Measurements from ENCODE around the gene SUPT3H. TPM values are rescaled to one million over a fixed set of nuclear protein-coding genes. Genes with fewer than 3 reads are reported as not detected.

Gene SUPT3H
- total and polyA plus RNA-seq, 5 donors: 3.1 to 4.5 (median 4.1) TPM

- DNase-seq (no peak), ATAC-seq (no peak)
- no peaks in the 10 kb centered on the region for H3K4me1 ChIP-seq (ENCODE audit: control insufficient read depth, insufficient read depth, low read length)
- H3K27ac ChIP-seq (ENCODE audit: low read length): no peak overlapping the region
- no peaks in the 10 kb centered on the region for H3K27me3 ChIP-seq (ENCODE audit: control insufficient read depth, insufficient read depth)
- no peaks in the 10 kb centered on the region for H3K9me3 ChIP-seq (ENCODE audit: control insufficient read depth, low read length)
- 81% methylated on average over 1 of the region's 1 CpG for WGBS
- no peak overlapping the region for H3K4me3 ChIP-seq (ENCODE audit: low read length)
- intact Hi-C loops (cut with DNase I): no loop called here
These were observed 123.5 kb downstream of the SUPT3H start for GRCh38 chr6:45254253-45254652.

- no peaks in the 10 kb centered on the region for H3K27me3 ChIP-seq (ENCODE audit: control insufficient read depth, insufficient read depth)
- H3K4me1 ChIP-seq (ENCODE audit: control insufficient read depth, insufficient read depth, low read length): no peaks in the 10 kb centered on the region
- ATAC-seq (no peak), DNase-seq (no peak)
- intact Hi-C loops (cut with DNase I): no loop called here
- no peaks in the 10 kb centered on the region for H3K9me3 ChIP-seq (ENCODE audit: control insufficient read depth, low read length)
- H3K27ac ChIP-seq (ENCODE audit: low read length): no peak overlapping the region
- no peak overlapping the region for H3K4me3 ChIP-seq (ENCODE audit: low read length)
- WGBS: 93% methylated on average over 6 of the region's 6 CpGs
These were observed 124.3 kb downstream of the SUPT3H start for GRCh38 chr6:45253453-45253852.

GRCh38 chr6:45231660-45232059 lies 146.1 kb downstream of the SUPT3H start:
- intact Hi-C loops (cut with DNase I): no loop called here
- Histone ChIP-seq H3K27ac (ENCODE audit: low read length) (no peak overlapping the region), H3K4me1 (ENCODE audit: control insufficient read depth, insufficient read depth, low read length) (no peaks in the 10 kb centered on the region), H3K9me3 (ENCODE audit: control insufficient read depth, low read length) (peaks cover 4% of the 10 kb centered on the region), H3K27me3 (ENCODE audit: control insufficient read depth, insufficient read depth) (no peaks in the 10 kb centered on the region), H3K4me3 (ENCODE audit: low read length) (no peak overlapping the region)
- no peak for DNase-seq
- WGBS: over 99% methylated on average over 2 of the region's 2 CpGs
- ATAC-seq: no peak

GRCh38 chr6:45229416-45229815 lies 148.3 kb downstream of the SUPT3H start:
- ATAC-seq: no peak
- no peak for DNase-seq
- no peaks in the 10 kb centered on the region for H3K27me3 ChIP-seq (ENCODE audit: control insufficient read depth, insufficient read depth)
- intact Hi-C loops (cut with DNase I): no loop called here
- peaks cover 4% of the 10 kb centered on the region for H3K9me3 ChIP-seq (ENCODE audit: control insufficient read depth, low read length)
- no peaks in the 10 kb centered on the region for H3K4me1 ChIP-seq (ENCODE audit: control insufficient read depth, insufficient read depth, low read length)
- no peak overlapping the region for H3K4me3 ChIP-seq (ENCODE audit: low read length)
- 100% methylated on average over 1 of the region's 1 CpG for WGBS
- H3K27ac ChIP-seq (ENCODE audit: low read length): no peak overlapping the region

- Histone ChIP-seq H3K27me3 (ENCODE audit: control insufficient read depth, insufficient read depth) (no peaks in the 10 kb centered on the region), H3K27ac (ENCODE audit: low read length) (no peak overlapping the region), H3K4me3 (ENCODE audit: low read length) (no peak overlapping the region), H3K9me3 (ENCODE audit: control insufficient read depth, low read length) (no peaks in the 10 kb centered on the region), H3K4me1 (ENCODE audit: control insufficient read depth, insufficient read depth, low read length) (no peaks in the 10 kb centered on the region)
- no peak for ATAC-seq
- DNase-seq: no peak
- intact Hi-C loops (cut with DNase I): no loop called here
- 92% methylated on average over 2 of the region's 2 CpGs for WGBS
These were observed 151.7 kb downstream of the SUPT3H start for GRCh38 chr6:45226081-45226480.

- ATAC-seq: no peak
- H3K4me1 ChIP-seq (ENCODE audit: control insufficient read depth, insufficient read depth, low read length): no peaks in the 10 kb centered on the region
- 85% methylated on average over 1 of the region's 1 CpG for WGBS
- H3K4me3 ChIP-seq (ENCODE audit: low read length): no peak overlapping the region
- H3K9me3 ChIP-seq (ENCODE audit: control insufficient read depth, low read length): no peaks in the 10 kb centered on the region
- no peaks in the 10 kb centered on the region for H3K27me3 ChIP-seq (ENCODE audit: control insufficient read depth, insufficient read depth)
- no peak for DNase-seq
- no peak overlapping the region for H3K27ac ChIP-seq (ENCODE audit: low read length)
- intact Hi-C loops (cut with DNase I): no loop called here
These were observed 155.4 kb downstream of the SUPT3H start for GRCh38 chr6:45222380-45222779.

- ATAC-seq: no peak
- no peak overlapping the region for H3K27ac ChIP-seq (ENCODE audit: low read length)
- H3K27me3 ChIP-seq (ENCODE audit: control insufficient read depth, insufficient read depth): no peaks in the 10 kb centered on the region
- H3K4me3 ChIP-seq (ENCODE audit: low read length): no peak overlapping the region
- H3K9me3 ChIP-seq (ENCODE audit: control insufficient read depth, low read length): no peaks in the 10 kb centered on the region
- DNase-seq: no peak
- H3K4me1 ChIP-seq (ENCODE audit: control insufficient read depth, insufficient read depth, low read length): no peaks in the 10 kb centered on the region
- WGBS: 100% methylated on average over 1 of the region's 1 CpG
- intact Hi-C loops (cut with DNase I): no loop called here
These were observed 162.0 kb downstream of the SUPT3H start for GRCh38 chr6:45215759-45216158.

- H3K4me1 ChIP-seq (ENCODE audit: control insufficient read depth, insufficient read depth, low read length): no peaks in the 10 kb centered on the region
- DNase-seq (no peak), ATAC-seq (no peak)
- H3K4me3 ChIP-seq (ENCODE audit: low read length): no peak overlapping the region
- H3K9me3 ChIP-seq (ENCODE audit: control insufficient read depth, low read length): no peaks in the 10 kb centered on the region
- no peak overlapping the region for H3K27ac ChIP-seq (ENCODE audit: low read length)
- intact Hi-C loops (cut with DNase I): no loop called here
- no peaks in the 10 kb centered on the region for H3K27me3 ChIP-seq (ENCODE audit: control insufficient read depth, insufficient read depth)
- 58% methylated on average over 3 of the region's 3 CpGs for WGBS
These were observed 164.8 kb downstream of the SUPT3H start for GRCh38 chr6:45212976-45213375.

- no peak overlapping the region for H3K27ac ChIP-seq (ENCODE audit: low read length)
- no peak overlapping the region for H3K4me3 ChIP-seq (ENCODE audit: low read length)
- H3K4me1 ChIP-seq (ENCODE audit: control insufficient read depth, insufficient read depth, low read length): no peaks in the 10 kb centered on the region
- H3K9me3 ChIP-seq (ENCODE audit: control insufficient read depth, low read length): no peaks in the 10 kb centered on the region
- WGBS: 89% methylated on average over 2 of the region's 2 CpGs
- intact Hi-C loops (cut with DNase I): no loop called here
- DNase-seq (no peak), ATAC-seq (no peak)
- no peaks in the 10 kb centered on the region for H3K27me3 ChIP-seq (ENCODE audit: control insufficient read depth, insufficient read depth)
These were observed 168.0 kb downstream of the SUPT3H start for GRCh38 chr6:45209762-45210161.

- H3K4me1 ChIP-seq (ENCODE audit: control insufficient read depth, insufficient read depth, low read length): no peaks in the 10 kb centered on the region
- no peaks in the 10 kb centered on the region for H3K9me3 ChIP-seq (ENCODE audit: control insufficient read depth, low read length)
- ATAC-seq (no peak), DNase-seq (no peak)
- H3K27me3 ChIP-seq (ENCODE audit: control insufficient read depth, insufficient read depth): no peaks in the 10 kb centered on the region
- H3K4me3 ChIP-seq (ENCODE audit: low read length): no peak overlapping the region
- intact Hi-C loops (cut with DNase I): no loop called here
- 85% methylated on average over 1 of the region's 1 CpG for WGBS
- H3K27ac ChIP-seq (ENCODE audit: low read length): no peak overlapping the region
These were observed 170.8 kb downstream of the SUPT3H start for GRCh38 chr6:45206793-45207492.

- no peaks in the 10 kb centered on the region for H3K27me3 ChIP-seq (ENCODE audit: control insufficient read depth, insufficient read depth)
- ATAC-seq (no peak), DNase-seq (no peak)
- H3K27ac ChIP-seq (ENCODE audit: low read length): no peak overlapping the region
- intact Hi-C loops (cut with DNase I): no loop called here
- no peak overlapping the region for H3K4me3 ChIP-seq (ENCODE audit: low read length)
- 87% methylated on average over 2 of the region's 2 CpGs for WGBS
- H3K4me1 ChIP-seq (ENCODE audit: control insufficient read depth, insufficient read depth, low read length): no peaks in the 10 kb centered on the region
- no peaks in the 10 kb centered on the region for H3K9me3 ChIP-seq (ENCODE audit: control insufficient read depth, low read length)
These were observed 176.2 kb downstream of the SUPT3H start for GRCh38 chr6:45201484-45201883.

- Histone ChIP-seq H3K9me3 (ENCODE audit: control insufficient read depth, low read length) (no peaks in the 10 kb centered on the region), H3K4me3 (ENCODE audit: low read length) (no peak overlapping the region), H3K4me1 (ENCODE audit: control insufficient read depth, insufficient read depth, low read length) (no peaks in the 10 kb centered on the region), H3K27me3 (ENCODE audit: control insufficient read depth, insufficient read depth) (no peaks in the 10 kb centered on the region), H3K27ac (ENCODE audit: low read length) (no peak overlapping the region)
- DNase-seq (no peak), ATAC-seq (no peak)
- intact Hi-C loops (cut with DNase I): no loop called here
These were observed 177.2 kb downstream of the SUPT3H start for GRCh38 chr6:45200510-45200909.
